ENCODE data around the gene S100A6.
"Not testable (repeated sequence)": the region's sequence is repeated elsewhere in the genome, so short reads cannot be mapped to it uniquely, and the experiment has no call there.

The S100A6 gene

DNA sequence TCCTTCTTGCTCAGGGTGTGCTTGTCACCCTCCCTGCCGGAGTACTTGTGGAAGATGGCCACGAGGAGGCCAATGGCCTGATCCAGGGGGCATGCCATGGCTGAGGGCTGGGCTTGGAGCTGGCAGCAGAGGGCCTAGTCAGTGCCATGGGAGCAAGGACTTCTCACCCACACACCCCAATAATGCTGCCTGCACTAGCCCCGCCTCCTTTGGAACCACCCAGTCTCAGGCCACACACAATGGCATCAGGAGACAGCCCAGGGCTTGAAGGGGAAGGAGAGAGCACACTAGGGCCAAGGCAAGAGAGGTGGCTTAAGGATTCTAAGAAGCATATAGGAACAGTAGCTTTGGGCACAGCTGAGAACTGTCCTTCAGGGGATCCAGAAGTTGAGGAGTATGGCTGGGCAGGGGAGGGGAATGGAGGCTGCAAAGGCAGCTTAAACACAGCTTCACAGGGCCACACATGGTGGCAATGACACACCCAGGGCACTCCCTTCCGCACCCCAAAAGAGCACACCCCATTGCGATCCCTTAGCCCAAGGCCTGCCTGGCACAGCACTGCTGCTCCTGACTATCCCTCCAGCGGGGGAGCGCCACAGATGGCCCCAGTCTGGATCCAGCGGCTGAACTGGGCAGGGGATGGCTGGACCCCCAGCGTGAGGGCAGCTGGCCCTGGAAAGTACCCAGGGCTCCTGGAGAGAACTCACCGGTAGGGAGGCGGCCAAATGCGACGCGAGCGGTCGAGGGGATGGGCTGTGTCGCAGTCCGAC is at the start of gene S100A6:
S100A6 (minus strand) TSS at position 750 of the 770 bp plus-strand sequence; CDS start at position 98, 652 bp downstream.
- DNase-seq = peak; percentile 65

DNA sequence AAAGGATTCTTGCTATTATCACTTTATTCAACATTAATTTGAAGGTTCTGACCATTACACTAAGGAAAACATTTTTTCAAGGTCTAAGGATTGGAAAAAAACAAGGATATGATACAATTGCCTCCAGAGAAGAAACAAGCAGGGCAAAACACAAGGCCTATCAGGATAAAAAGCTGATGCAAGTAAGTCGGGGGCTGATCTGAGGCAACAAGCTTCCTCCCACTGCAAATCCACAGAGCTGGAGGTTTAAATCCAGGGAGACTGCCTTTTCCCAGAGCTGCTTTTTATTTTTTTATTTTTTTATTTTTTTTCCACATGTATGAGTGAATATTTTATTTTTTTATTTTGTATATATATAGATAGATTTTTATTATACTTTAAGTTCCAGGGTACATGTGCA is 49.2 kb upstream of the S100A6 start:
- no peak for DNase-seq

- DNase-seq = no peak
Observed at GRCh38 chr1:153583976-153584375, 48.2 kb upstream of the S100A6 start.

GRCh38 chr1:153583514-153583913 is 47.7 kb upstream of the S100A6 start:
- not testable (repeated sequence) for DNase-seq

DNA sequence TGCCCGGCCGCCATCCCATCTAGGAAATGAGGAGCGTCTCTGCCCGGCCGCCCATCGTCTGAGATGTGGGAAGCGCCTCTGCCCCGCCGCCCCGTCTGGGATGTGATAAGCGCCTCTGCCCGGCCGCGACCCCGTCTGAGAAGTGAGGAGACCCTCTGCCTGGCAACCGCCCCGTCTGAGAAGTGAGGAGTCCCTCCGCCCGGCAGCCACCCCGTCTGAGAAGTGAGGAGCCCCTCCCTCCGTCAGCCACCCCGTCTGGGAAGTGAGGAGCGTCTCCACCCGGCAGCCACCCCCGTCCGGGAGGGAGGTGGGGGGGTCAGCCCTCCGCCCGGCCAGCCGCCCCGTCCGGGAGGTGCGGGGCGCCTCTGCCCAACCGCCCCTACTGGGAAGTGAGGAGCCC is 47.0 kb upstream of the S100A6 start:
- DNase-seq = not testable (repeated sequence)

GRCh38 chr1:153578936-153579335 is 43.1 kb upstream of the S100A6 start:
- no peak for DNase-seq

DNA sequence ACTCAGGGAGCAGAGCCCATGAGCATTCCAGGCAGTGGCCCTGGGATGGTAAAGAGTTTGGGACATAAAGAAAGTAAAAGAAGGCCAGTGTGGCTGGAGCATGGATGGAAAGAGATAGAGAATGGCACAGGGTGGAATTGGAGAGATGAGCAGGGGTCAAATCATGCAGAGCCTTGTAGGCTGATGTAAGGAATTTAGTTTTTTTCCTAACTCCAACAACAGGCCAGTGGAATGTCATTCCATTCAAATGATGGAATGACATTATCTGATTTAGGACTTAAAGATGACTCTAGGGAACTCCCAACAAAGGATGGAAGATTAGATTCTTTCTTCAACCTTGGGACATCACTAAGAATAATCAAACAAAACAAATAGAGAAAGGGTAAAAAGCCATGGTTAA is 42.7 kb upstream of the S100A6 start:
- DNase-seq = no peak

DNA sequence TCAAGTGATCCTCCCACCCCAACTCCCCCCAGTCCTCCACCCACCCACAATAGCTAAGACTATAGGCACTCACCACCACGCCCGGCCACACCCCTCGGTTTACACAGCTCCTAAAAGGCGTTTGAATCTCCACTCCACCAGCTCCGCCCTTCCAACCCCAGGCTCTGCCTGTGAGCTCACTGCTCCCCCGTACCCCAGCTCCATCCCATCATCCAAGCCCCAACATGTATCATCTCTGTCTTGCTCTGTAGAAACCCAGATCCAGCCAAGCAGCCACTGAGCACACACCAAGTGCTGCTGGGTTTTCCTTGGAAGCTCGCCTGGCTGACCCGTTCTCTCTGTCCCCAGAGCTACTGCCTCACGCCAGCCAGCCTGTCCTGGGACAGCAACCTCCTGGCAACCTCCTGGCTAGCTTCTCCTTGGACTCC is 41.8 kb upstream of the S100A6 start:
- peak; percentile 46 for DNase-seq

DNA sequence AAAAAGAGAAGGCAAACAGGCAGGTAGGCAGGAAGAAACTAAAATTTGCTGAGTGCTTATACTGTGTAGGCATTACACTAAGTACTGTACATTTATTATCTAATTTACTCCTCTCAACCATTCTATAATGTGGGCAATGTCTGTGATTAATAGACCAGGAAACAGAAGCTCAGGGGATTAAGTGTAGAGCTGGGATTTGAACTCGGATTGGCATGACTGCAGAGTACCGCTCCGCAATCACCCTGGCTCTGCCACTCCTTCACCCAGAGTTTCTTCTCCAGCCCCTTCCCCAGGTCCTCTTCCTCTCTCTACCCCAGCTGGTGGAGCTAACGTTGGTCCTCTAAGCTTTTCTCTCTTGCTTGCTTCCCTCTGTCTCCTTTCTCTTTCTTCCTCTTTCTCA is 41.3 kb upstream of the S100A6 start:
- no peak for DNase-seq

- not testable (repeated sequence) for DNase-seq
Observed at GRCh38 chr1:153575497-153575896, 39.7 kb upstream of the S100A6 start.

GRCh38 chr1:153575081-153575491 is 39.3 kb upstream of the S100A6 start:
- not testable (repeated sequence) for DNase-seq

DNA sequence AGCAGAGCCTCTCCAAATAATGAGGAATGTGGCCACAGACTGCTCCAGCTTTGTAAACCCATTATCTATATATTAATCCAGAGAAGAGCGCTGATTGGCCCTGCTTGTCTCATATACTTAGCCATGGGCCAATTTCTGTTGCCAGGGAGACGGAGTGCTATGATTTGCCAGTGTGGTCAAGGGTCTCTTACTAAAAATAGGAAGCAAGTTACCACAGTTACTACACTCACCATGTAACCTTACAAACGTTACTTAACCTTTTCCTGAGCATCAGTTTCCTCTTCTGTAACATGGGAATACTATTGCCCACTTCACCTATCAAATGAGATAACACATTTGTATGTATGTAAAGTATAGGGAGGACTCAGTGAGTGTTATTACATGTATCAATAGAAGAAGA is 37.6 kb upstream of the S100A6 start:
- no peak for DNase-seq

DNA sequence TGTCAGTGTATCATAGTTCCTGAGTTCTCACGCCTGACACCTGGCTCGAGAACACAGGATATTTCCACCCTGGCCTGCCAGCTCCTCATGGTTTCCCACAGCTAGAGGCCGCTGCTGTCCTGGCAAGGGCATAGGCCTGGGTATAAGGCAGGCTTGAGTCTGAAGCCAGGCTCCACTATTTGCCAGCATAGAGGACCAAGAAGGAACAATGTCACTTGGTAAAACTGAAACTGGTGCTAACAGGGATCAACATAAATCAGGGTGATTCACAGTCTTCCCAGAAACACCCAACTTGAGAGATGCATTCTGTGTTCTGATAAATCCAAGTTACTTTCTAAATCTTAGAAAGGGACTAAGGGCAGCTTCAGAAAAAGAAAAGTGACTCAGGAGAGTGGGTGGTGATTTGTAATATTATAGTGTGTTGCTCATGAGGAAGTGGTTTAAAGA is 36.8 kb upstream of the S100A6 start:
- DNase-seq = peak; percentile 88

GRCh38 chr1:153571706-153572105 is 35.9 kb upstream of the S100A6 start:
- DNase-seq = no peak

DNA sequence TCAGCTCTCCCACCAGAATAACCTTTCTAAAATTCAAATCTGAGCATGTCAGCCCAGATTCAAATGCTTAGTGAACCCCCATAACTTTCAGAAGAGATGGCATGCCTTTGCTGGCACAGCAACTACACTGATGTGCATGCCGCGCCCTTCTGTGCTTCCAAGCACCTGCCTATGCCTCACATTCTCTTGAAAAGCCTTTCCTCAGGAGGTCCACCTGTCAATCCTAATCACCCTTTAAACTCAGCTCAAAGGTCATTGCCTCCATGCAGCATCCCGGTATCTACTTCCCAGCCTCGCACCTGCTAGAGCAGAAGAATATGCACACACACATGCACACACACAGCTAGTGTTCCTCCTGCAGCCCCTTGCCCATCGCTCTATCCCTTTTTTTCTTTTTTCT is 35.1 kb upstream of the S100A6 start:
- peak; percentile 24 for DNase-seq

- DNase-seq = no peak
Observed at GRCh38 chr1:153569465-153569864, 33.7 kb upstream of the S100A6 start.

- DNase-seq = peak; percentile 96
Observed at GRCh38 chr1:153568367-153569099, 32.7 kb upstream of the S100A6 start.

- DNase-seq = peak; percentile 89
Observed at GRCh38 chr1:153567621-153568366, 32.0 kb upstream of the S100A6 start.

DNA sequence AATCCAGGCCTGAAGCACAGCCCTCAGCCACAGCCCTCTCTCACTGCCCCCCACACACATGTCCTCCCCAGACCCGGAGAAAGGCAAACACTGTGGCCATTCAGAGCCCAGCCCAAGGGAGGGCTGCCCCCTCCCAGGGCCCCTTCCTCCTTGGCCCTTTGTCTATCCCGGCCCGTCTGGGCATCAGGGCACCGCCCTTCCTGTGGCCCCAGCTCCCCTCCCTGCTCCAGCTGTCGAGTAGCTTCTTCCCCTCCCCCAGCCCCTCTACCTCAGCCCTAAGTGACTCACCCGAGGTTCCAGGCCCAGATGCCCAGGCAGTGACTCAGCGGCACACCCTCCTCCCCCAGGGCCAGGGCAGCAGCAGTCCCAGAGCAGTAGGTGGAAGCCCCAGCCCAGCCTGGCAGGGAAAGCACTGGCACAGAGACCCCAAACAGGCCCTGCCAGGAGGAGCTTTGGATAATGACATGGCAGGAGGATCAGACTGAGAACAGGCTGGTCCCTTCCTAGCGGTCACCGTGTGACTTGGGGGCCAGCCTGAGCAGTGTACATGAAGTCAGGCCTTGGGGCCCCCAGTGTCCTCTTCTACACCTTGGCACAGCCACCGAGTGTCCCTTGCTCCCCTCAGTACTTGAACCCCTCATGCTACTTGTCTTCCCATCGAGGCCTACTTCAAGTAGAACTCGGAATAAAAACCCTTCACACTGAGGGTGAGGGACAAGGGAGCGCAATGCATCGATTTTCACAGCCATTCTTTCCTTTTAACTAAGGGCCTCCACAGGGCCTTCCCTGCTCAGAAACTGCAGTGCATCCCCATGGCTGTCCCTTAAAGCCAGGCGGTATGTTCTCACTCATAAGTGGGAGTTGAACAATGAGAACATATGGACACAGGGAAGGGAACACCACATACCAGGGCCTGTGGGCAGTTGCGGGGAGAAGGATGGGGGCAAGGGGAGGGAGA is 30.9 kb upstream of the S100A6 start:
- peak; percentile 99 for DNase-seq

DNA sequence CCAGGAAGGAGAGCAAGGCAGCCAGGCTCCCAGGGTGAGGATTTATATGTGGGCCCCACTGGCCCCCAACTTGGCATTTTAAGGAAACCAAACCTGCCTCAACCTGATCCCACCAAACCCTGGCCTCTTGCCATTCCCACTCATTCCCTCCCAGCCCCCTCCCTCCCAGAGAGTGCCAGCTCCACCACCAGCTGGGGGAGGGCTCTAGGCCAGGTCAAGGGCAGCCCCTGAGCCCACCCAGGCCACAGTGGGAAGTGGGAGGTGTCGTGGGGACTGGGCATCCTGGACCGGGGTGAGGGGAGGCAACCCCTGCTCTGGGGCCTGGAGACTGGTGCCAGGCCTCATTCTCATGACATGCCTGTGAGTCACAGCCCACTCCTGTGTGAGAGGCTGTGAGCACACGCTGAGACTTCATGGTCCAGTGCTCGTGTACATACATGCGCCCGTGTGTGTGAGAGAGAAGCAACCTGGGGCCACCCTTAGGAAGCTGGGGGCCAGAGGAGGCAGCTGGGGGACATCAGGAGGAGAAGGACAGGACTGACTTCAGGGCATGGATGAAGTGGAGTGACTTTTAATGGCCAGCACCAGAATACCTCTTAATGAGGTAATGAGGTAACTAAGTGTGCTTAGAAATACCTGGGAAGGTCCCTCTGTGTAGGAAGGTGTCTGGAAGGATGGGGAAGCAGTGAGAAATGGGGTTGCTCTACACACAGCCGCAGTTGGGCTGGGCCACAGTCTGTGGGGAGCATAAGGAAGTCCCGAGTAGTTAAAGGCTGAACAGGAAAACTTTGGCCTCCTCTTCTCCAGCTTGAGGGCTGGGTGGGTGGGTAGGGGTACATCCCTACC is 30.0 kb upstream of the S100A6 start, which contains the start of gene S100A2:
S100A2 (minus strand) TSS at position 316 of the 846 bp plus-strand sequence. CDS start 1,967 bp downstream, outside the sequence.
- peak; percentile 96 for DNase-seq

- DNase-seq = peak; percentile 33
Observed at GRCh38 chr1:153563991-153564390, 28.2 kb upstream of the S100A6 start.

All from NCI-H69 (cell line).